ENCODE results near the gene PARP4.

Gene PARP4

DNA sequence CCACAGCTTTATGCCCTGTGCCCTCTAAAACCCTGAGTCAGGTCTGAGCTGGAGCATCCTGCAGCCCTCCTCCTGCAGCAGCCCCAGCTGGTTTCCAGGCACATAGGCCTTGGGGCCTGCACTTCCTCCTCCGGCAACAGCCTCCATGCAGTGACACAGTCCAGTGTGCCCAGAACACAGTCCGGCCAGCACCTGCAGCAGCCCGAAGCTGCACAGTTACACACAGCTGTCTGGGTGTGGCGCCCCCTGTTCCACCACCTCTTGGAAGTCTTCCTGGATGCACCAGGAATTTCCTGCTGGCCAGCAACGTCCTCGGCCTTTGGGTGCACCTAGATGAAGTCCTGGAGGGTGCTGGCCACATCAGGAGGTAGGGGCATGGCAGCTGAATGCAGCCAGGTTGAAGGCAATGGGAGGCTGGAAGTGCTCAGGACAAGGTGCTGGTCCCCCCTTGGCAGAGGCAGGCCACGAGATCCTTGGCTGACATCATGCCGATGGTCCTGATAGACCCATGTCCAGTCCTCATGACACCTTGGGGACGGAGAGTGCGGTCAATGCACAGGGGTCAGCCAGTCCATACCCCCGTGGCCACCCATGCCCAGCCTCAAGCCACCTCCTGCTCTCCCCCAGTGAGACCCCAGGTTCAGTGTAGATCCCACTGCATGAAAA is 27.1 kb upstream of the PARP4 start:
- H3K4me3 ChIP-seq (ENCODE audit: low read depth, low read length) = no peak overlapping the region
- DNase-seq (ENCODE audit: low read depth, low spot score) = no peak

DNA sequence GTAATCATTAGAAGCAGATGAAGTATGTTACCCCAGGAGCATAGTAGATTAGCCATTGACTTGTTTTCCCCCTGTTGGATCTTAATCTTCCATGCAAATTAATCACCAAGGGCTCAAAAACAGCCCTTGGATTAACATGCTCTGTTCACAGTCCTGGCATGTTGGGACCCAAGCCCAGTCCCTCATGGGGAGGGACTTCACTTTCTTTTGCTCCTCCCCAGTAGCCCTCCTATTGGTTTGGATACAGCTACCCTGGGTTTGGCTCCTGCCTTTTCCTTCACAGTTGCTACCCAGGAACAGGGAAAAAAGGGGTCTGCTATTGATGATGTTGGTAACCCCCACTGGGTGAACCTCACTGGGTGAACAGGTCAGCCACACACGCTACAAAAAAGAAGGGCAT is 16.9 kb upstream of the PARP4 start:
- TF ChIP-seq, protein P1, sequence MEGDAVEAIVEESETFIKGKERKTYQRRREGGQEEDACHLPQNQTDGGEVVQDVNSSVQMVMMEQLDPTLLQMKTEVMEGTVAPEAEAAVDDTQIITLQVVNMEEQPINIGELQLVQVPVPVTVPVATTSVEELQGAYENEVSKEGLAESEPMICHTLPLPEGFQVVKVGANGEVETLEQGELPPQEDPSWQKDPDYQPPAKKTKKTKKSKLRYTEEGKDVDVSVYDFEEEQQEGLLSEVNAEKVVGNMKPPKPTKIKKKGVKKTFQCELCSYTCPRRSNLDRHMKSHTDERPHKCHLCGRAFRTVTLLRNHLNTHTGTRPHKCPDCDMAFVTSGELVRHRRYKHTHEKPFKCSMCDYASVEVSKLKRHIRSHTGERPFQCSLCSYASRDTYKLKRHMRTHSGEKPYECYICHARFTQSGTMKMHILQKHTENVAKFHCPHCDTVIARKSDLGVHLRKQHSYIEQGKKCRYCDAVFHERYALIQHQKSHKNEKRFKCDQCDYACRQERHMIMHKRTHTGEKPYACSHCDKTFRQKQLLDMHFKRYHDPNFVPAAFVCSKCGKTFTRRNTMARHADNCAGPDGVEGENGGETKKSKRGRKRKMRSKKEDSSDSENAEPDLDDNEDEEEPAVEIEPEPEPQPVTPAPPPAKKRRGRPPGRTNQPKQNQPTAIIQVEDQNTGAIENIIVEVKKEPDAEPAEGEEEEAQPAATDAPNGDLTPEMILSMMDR (IDR thresholded peaks at IDR 0.05; ENCODE audit: low read depth, low read length) = no peak
- in situ Hi-C loops (cut with HindIII; ENCODE audit: low sequenced_read_pairs) = no loop called here
- H3K4me3 ChIP-seq (ENCODE audit: low read depth, low read length) = no peak overlapping the region
- DNase-seq (ENCODE audit: low read depth, low spot score) = no peak

More for the DNA sequence above, 27.1 kb upstream of the PARP4 start:
- TF ChIP-seq, protein P1 (IDR thresholded peaks at IDR 0.05; ENCODE audit: low read depth, low read length) = no peak
- in situ Hi-C loops (cut with HindIII; ENCODE audit: low sequenced_read_pairs) = no loop called here

GRCh38 chr13:24528816-24529398 is 16.3 kb upstream of the PARP4 start:
- TF ChIP-seq, protein P1 (IDR thresholded peaks at IDR 0.05; ENCODE audit: low read depth, low read length) = no peak
- DNase-seq (ENCODE audit: low read depth, low spot score) = no peak
- in situ Hi-C loops (cut with HindIII; ENCODE audit: low sequenced_read_pairs) = no loop called here
- no peak overlapping the region for H3K4me3 ChIP-seq (ENCODE audit: low read depth, low read length)

DNA sequence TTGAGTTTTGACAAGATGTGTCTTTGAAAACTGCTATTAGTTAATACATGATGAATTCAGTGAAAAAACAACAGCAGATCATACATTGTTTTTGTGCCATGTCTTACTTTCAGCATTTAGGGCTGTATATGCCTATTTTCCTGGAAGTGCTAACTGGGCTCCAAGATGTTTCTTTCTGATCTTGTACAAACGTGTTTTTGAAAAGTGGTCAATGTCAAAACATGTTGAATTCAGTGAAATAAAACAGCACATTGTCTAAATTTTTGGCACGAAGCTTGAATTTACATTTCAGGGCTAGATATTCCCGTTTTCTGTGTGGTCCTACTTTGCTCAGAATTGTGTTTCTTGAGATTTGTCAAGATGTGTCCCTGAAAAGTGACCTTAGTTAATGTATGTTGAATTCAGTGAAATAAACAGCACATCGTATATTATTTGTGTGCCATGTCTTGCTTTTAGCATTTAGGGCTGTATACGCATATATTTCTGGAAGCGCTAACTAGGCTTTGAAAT is 14.7 kb upstream of the PARP4 start:
- no peak overlapping the region for H3K4me3 ChIP-seq (ENCODE audit: low read depth, low read length)
- DNase-seq (ENCODE audit: low read depth, low spot score) = no peak
- in situ Hi-C loops (cut with HindIII; ENCODE audit: low sequenced_read_pairs) = no loop called here
- TF ChIP-seq, protein P1 (IDR thresholded peaks at IDR 0.05; ENCODE audit: low read depth, low read length) = no peak

- no peak for DNase-seq (ENCODE audit: low read depth, low spot score)
- TF ChIP-seq, protein P1 (IDR thresholded peaks at IDR 0.05; ENCODE audit: low read depth, low read length) = no peak
- in situ Hi-C loops (cut with HindIII; ENCODE audit: low sequenced_read_pairs) = no loop called here
- H3K4me3 ChIP-seq (ENCODE audit: low read depth, low read length) = no peak overlapping the region
Observed at GRCh38 chr13:24520733-24521132, 8.2 kb upstream of the PARP4 start.

DNA sequence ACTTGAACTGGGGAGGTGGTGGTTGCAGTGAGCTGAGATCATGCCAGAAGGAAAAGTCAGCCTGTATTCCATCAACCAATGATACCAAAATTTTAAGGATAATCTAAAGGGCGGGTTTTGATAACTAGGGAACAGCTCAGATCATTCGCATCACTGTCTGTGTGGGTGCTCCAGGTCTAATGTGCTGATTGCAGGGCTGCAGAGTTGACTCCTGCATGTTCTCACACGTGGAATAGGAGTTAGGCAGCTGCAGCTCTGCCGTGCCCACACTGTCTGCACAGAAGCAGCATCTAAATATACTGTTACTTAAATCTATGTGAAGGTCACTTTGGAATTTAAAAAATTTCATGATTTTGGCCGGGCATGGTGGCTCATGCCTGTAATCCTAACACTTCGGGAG is 4.3 kb upstream of the PARP4 start:
- DNase-seq (ENCODE audit: low read depth, low spot score) = no peak
- TF ChIP-seq, protein P1 (IDR thresholded peaks at IDR 0.05; ENCODE audit: low read depth, low read length) = no peak
- no peak overlapping the region for H3K4me3 ChIP-seq (ENCODE audit: low read depth, low read length)
- in situ Hi-C loops (cut with HindIII; ENCODE audit: low sequenced_read_pairs) = no loop called here

All from astrocyte of the spinal cord (primary cell).